PC-9 (cell line): ENCODE data around the gene GBA2.

Source experiments
- EZH2 ChIP-seq: fragments of 200-600 bp; sonication (generic); IDR thresholded peaks from 2 replicates; pipeline ENCODE4 v1.8.0; 2017; ENCODE audit warnings: antibody characterized with exemption, low read depth
- TF ChIP-seq, protein P1 (sequence below): fragments of 200-600 bp; sonication (generic); conservative IDR thresholded peaks from 2 replicates; pipeline ENCODE4 v1.6.1; 2017; ENCODE audit warnings: mixed run types, antibody characterized with exemption, mild to moderate bottlenecking, moderate library complexity

DNA sequence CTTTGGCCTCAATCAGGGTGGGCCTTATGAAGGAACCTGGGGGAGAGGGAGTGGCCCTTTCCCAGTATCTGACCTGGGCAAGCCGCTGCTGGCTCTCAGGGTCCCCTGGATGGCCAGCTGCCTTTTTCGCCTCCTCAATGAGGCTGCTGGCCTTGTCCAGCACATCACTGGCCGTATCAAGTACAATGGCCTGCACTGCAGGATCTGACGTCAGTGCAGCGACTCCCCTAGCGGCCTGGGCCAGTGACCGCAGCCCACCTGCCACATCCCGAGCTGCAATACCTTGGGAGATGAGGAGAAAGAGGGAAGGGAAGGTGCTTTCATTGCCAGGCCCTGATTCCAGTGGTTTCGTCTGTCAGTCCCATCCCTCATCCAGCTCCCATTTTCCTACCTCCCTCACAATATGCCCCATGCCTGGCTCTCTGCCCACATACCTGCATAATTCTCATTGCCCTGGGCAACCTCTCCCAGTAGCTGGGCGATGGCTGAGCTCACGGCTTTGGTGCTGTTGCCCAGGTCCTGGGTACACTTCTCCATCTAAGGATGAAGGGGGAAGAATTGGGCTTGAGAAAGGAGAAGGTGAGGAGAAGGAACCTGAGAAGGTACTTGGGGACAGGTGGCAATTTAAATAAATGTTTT is 36.1 kb downstream of the GBA2 start:
- TF ChIP-seq, protein P1, sequence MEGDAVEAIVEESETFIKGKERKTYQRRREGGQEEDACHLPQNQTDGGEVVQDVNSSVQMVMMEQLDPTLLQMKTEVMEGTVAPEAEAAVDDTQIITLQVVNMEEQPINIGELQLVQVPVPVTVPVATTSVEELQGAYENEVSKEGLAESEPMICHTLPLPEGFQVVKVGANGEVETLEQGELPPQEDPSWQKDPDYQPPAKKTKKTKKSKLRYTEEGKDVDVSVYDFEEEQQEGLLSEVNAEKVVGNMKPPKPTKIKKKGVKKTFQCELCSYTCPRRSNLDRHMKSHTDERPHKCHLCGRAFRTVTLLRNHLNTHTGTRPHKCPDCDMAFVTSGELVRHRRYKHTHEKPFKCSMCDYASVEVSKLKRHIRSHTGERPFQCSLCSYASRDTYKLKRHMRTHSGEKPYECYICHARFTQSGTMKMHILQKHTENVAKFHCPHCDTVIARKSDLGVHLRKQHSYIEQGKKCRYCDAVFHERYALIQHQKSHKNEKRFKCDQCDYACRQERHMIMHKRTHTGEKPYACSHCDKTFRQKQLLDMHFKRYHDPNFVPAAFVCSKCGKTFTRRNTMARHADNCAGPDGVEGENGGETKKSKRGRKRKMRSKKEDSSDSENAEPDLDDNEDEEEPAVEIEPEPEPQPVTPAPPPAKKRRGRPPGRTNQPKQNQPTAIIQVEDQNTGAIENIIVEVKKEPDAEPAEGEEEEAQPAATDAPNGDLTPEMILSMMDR: no peak
- no peak for TF ChIP-seq EZH2
